Fibroblast of pulmonary artery (primary cell): ENCODE data around the gene TREML2.

ENCODE experiments used
- DNase-seq: peaks from one replicate; pipeline ENCODE4 v3.0.0-alpha.2; 2010; ENCODE audit warnings: low read depth
- H3K4me3 ChIP-seq: replicated peaks from 2 replicates; pipeline ENCODE4 v1.5.1; 2011; ENCODE audit warnings: low read depth, mild to moderate bottlenecking, control low read depth, low read length, moderate library complexity
- TF ChIP-seq, protein P1 (sequence below): IDR thresholded peaks from 2 replicates; pipeline ENCODE4 v1.5.1; 2011; ENCODE audit warnings: mild to moderate bottlenecking, control low read depth, low read length, inconsistent platforms; ENCODE audit errors: missing control alignments

Gene TREML2

DNA sequence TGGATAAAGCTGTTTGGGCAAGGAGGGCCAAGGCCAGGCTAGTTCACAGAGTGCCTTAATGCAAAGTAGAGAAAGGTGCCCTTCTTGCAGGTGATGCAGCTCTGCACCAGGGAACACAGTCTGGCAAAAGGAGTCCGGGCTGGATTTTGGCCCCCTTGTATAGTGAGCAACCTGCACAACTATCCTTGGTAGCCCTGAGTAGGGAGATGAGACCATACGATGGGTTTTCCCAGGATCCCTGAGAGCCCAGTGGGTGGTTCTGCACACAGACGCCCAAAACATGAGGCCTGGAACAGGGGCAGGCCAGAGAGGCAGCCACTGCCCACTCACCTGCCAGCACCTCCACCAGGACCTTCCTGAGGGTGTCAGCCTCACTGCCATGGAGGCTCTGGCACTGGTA, 40.0 kb downstream of the TREML2 start:
- TF ChIP-seq, protein P1, sequence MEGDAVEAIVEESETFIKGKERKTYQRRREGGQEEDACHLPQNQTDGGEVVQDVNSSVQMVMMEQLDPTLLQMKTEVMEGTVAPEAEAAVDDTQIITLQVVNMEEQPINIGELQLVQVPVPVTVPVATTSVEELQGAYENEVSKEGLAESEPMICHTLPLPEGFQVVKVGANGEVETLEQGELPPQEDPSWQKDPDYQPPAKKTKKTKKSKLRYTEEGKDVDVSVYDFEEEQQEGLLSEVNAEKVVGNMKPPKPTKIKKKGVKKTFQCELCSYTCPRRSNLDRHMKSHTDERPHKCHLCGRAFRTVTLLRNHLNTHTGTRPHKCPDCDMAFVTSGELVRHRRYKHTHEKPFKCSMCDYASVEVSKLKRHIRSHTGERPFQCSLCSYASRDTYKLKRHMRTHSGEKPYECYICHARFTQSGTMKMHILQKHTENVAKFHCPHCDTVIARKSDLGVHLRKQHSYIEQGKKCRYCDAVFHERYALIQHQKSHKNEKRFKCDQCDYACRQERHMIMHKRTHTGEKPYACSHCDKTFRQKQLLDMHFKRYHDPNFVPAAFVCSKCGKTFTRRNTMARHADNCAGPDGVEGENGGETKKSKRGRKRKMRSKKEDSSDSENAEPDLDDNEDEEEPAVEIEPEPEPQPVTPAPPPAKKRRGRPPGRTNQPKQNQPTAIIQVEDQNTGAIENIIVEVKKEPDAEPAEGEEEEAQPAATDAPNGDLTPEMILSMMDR = no peak
- DNase-seq = no peak
- H3K4me3 ChIP-seq = no peak overlapping the region

DNA sequence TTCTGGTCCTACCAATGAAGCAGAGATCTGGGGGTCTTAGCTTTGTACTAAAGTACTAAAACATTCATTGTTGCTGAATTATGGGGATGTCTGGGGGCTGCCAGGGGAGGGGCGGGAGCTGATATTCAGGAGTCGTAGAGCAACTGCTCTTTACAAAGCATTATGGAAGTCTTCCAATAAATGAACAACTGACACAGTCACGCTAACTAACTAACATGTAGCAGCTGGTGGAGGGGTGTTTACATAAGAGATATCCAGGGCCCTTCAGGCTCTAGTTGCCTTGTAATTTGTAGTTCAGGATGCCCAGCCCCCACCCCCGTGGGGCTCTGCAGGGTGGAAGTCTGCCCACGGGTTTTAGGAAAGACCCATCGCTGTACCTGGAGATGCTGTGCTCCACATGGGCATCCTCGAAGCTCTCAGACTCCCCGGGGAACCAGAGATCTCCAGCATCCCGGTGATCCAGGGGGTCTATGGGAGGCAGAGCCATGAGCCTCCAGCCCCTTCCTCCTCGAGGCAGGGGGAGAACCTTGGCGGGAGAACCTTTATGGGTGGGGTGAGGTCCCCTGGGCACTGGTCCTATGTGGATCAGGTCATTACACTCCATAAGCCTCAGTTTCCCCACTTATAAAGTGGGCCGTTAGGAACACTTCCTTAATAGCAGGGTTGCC, 41.4 kb downstream of the TREML2 start:
- TF ChIP-seq, protein P1 = no peak
- DNase-seq = peak; percentile 22
- H3K4me3 ChIP-seq = no peak overlapping the region

DNA sequence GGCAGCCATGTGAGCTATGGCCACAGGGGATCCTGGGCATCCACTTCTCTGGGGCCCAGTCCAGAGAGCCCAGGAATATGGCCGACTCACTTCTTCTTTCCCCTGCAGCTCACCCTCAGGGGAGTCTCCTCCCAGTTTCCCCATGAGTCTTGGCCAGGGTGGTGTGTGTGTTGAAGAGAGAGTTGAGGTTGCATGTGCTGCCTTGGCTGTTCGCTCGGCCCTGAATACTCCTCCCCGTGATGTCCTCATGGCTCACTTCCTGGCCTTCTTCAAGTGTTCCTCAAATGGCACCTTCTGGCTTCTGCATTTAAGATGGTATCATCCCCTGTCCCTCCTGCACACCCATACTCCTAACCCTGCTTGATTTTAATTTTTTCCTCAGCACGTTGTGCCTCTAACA, 43.6 kb downstream of the TREML2 start:
- H3K4me3 ChIP-seq = no peak overlapping the region
- TF ChIP-seq, protein P1 = no peak
- DNase-seq = no peak

DNA sequence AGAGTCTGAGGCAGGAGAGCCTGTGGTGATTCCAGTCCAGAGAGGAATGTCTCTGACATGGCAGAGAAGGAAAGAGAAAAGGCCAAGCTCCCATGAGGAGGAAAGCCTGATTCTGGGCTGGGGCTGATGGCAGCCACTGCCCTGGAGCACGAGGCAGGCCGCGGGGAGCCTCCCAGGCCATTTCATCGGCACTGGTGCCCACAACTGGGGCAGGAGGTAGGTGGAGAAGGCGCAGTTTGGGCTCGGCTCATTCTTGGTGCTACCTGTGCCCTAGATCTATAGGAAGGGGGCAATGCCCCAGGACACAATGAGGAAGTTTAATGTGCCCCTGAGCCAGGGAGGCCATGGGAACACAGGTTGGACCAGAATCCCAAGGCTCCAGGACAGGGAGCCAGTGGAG, 44.2 kb downstream of the TREML2 start:
- no peak overlapping the region for H3K4me3 ChIP-seq
- TF ChIP-seq, protein P1 = no peak
- no peak for DNase-seq

DNA sequence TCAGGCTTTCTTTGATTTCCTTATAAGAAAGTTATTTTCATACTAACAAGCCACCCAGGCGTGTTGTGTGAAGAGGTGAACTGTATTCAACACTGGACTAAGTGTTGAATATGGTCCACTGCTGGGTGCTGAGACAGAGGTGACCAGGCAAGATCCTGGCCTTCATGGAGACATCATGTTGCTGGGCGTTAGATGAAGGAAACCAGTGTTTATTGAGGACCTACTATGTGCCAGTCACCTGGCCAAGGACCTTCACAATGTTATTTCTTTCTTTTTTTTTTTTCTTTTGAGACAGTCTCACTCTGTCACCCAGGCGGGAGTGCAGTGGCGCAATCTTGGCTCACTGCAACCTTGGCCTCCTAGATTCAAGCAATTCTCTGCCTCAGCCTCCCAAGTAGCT, 44.9 kb downstream of the TREML2 start:
- TF ChIP-seq, protein P1 = no peak
- no peak for DNase-seq
- H3K4me3 ChIP-seq = no peak overlapping the region

DNA sequence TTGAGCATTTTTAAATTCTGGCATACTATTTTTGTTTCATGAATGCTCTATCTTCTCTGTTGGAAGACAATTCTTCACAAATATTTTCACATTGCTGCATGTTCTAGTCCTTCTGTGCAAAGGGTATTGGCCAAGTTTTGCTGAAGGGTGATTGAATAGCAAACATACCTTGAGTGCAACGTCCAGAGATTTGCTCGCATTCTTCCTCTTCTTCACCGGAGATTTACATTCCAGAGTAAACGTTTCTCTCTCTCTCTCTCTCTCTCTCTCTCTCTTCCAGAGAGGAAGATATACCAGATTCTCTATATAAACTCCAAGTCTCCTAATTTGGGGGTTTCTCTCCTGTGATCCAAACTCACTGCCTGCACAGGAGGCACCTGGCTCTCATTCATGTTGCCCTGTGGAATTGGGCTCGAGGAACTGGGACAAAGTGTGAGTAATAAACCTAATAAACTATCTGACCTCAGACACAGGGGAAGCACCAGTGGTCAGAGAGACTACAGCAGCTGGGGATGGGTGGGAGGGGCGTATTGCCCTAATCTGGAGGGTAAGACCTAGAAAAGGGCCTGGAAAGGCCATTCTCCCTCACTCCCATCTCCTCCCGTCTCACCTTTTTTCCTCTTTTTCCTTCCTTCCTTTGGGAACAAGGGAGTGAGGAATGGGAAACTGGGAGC, 45.7 kb downstream of the TREML2 start:
- H3K4me3 ChIP-seq = no peak overlapping the region
- DNase-seq = no peak
- TF ChIP-seq, protein P1 = no peak
